HG03045 (cell line): ENCODE data around the gene PRKG2.

ENCODE experiments used
- ATAC-seq: cut with Tn5 transposase; IDR thresholded peaks from one replicate; pipeline ENCODE4 v1.9.1; 2021; ENCODE audit warnings: mild to moderate bottlenecking, moderate library complexity; ENCODE audit not compliant: unreplicated experiment

PRKG2 gene

GRCh38 chr4:81040012-81040659 is 174.9 kb downstream of the PRKG2 start:
- ATAC-seq: no peak

GRCh38 chr4:81039351-81039972 is 175.6 kb downstream of the PRKG2 start:
- ATAC-seq: no peak

- no peak for ATAC-seq
These were observed 176.2 kb downstream of the PRKG2 start for GRCh38 chr4:81038636-81039350.
